IMR-90 (cell line): ENCODE measurements around the gene DNM3. TPM values are rescaled to one million over a fixed set of nuclear protein-coding genes. Genes with fewer than 3 reads are reported as not detected.

Source experiments
- ATAC-seq: fragments of 200-7000 bp; cut with Tn5 transposase; 2 replicates; pipeline ENCODE4 v1.9.1; 2020; ENCODE audit warnings: low read depth, mild to moderate bottlenecking, moderate library complexity
- BruUV-seq: library from RNA; stranded (reverse); fragments of 400-500 nt; replicated peaks from 2 replicates; lab custom pipeline; 2021; lab: Mats Ljungman, UMichigan
- CTCF ChIA-PET: fragments of 300-600 bp; formaldehyde crosslinking; extraction: SDS; loops from one replicate; lab custom pipeline; 2021; ENCODE audit warnings: antibody characterized with exemption; lab: Yijun Ruan, JAX
- POLR2A ChIA-PET: fragments of 300-600 bp; sonication (Branson Sonifier 250); formaldehyde crosslinking; loops from one replicate; lab custom pipeline; 2022; ENCODE audit warnings: antibody characterized with exemption; ENCODE audit not compliant: unreplicated experiment; lab: Charles Lee
- DNase-seq: peaks from one replicate; pipeline ENCODE4 v3.0.0; 2013
- H2AFZ ChIP-seq: replicated peaks from 2 replicates; pipeline ENCODE3; 2013; ENCODE audit warnings: low read length, mild to moderate bottlenecking; ENCODE audit not compliant: poor library complexity
- H2AK5ac ChIP-seq: 2 replicates; pipeline ENCODE4 v1.6.1; 2013; ENCODE audit warnings: low read depth, low read length, inconsistent platforms
- H2AK9ac ChIP-seq: replicated peaks from 2 replicates; pipeline ENCODE3; 2013; ENCODE audit warnings: mild to moderate bottlenecking, low read depth, low read length, moderate library complexity; ENCODE audit not compliant: poor library complexity
- H2BK120ac ChIP-seq: 2 replicates; pipeline ENCODE4 v1.6.1; 2013; ENCODE audit warnings: low read depth, low read length, inconsistent platforms
- H2BK15ac ChIP-seq: 3 replicates; pipeline ENCODE4 v1.6.1; 2013; ENCODE audit warnings: low read depth, low read length, inconsistent platforms
- H2BK20ac ChIP-seq: 2 replicates; pipeline ENCODE4 v1.6.1; 2013; ENCODE audit warnings: low read depth, mild to moderate bottlenecking, inconsistent platforms, low read length, moderate library complexity
- H2BK5ac ChIP-seq: 2 replicates; pipeline ENCODE4 v1.6.1; 2013; ENCODE audit warnings: mild to moderate bottlenecking, low read depth, low read length, inconsistent platforms; ENCODE audit not compliant: poor library complexity, severe bottlenecking
- H3K14ac ChIP-seq: replicated peaks from 2 replicates; pipeline ENCODE4 v1.6.1; 2013; ENCODE audit warnings: low read depth, low read length, inconsistent platforms
- H3K18ac ChIP-seq: 2 replicates; pipeline ENCODE4 v1.6.1; 2013; ENCODE audit warnings: low read depth, low read length, control low read depth
- H3K23ac ChIP-seq: 2 replicates; pipeline ENCODE4 v1.6.1; 2013; ENCODE audit warnings: low read depth, low read length, inconsistent platforms
- H3K27ac ChIP-seq: 2 replicates; pipeline ENCODE4 v1.5.1; 2013; ENCODE audit warnings: mild to moderate bottlenecking, control low read depth, low read length; ENCODE audit not compliant: insufficient read depth
- H3K27me3 ChIP-seq: 2 replicates; pipeline ENCODE4 v1.6.1; 2013; ENCODE audit warnings: low read length; ENCODE audit not compliant: control insufficient read depth, insufficient read depth
- H3K36me3 ChIP-seq: 2 replicates; pipeline ENCODE4 v1.6.1; 2013; ENCODE audit warnings: low read length, mixed read lengths; ENCODE audit not compliant: control insufficient read depth, insufficient read depth
- H3K4ac ChIP-seq: 2 replicates; pipeline ENCODE4 v1.6.1; 2013; ENCODE audit warnings: low read depth, low read length, inconsistent platforms
- H3K4me1 ChIP-seq: 2 replicates; pipeline ENCODE4 v1.6.1; 2013; ENCODE audit warnings: low read length, mixed read lengths; ENCODE audit not compliant: control insufficient read depth, insufficient read depth
- H3K4me2 ChIP-seq: 2 replicates; pipeline ENCODE4 v1.6.1; 2013; ENCODE audit warnings: low read depth, mild to moderate bottlenecking, control low read depth, low read length, moderate library complexity
- H3K4me3 ChIP-seq: 2 replicates; pipeline ENCODE4 v1.5.1; 2013; ENCODE audit warnings: low read depth, mild to moderate bottlenecking, control low read depth, low read length, moderate library complexity; ENCODE audit not compliant: insufficient read depth
- H3K56ac ChIP-seq: 2 replicates; pipeline ENCODE4 v1.6.1; 2013; ENCODE audit warnings: low read length, inconsistent platforms; ENCODE audit not compliant: insufficient read depth; ENCODE audit errors: extremely low read depth
- H3K79me1 ChIP-seq, 2 experiments: 2 replicates each; pipeline ENCODE4 v1.6.1; 2013; ENCODE audit warnings: low read length in 2 of 2, inconsistent platforms in 1 of 2, low read depth in 1 of 2
- H3K9ac ChIP-seq: 2 replicates; pipeline ENCODE4 v1.6.1; 2013; ENCODE audit warnings: low read depth, low read length, control low read depth
- H3K9me1 ChIP-seq: 2 replicates; pipeline ENCODE4 v1.6.1; 2013; ENCODE audit warnings: low read length, inconsistent platforms; ENCODE audit not compliant: insufficient read depth
- H3K9me3 ChIP-seq: 2 replicates; pipeline ENCODE4 v1.6.1; 2013; ENCODE audit warnings: low read length; ENCODE audit not compliant: control insufficient read depth, insufficient read depth
- H4K20me1 ChIP-seq: 2 replicates; pipeline ENCODE4 v1.6.1; 2013; ENCODE audit warnings: low read length, inconsistent platforms; ENCODE audit not compliant: insufficient read depth
- H4K5ac ChIP-seq: 2 replicates; pipeline ENCODE4 v1.6.1; 2013; ENCODE audit warnings: mild to moderate bottlenecking, low read depth, low read length, control low read depth
- H4K8ac ChIP-seq, 2 experiments: 2 replicates each; pipeline ENCODE4 v1.6.1; 2013; ENCODE audit warnings: low read depth in 2 of 2, low read length in 2 of 2, control low read depth in 1 of 2, inconsistent platforms in 1 of 2
- H4K91ac ChIP-seq: 2 replicates; pipeline ENCODE4 v1.6.1; 2013; ENCODE audit warnings: low read depth, low read length, inconsistent platforms; ENCODE audit not compliant: insufficient read depth
- BHLHE40 ChIP-seq: fragments of 150-350 bp; IDR thresholded peaks from 2 replicates; pipeline ENCODE4 v1.6.1; 2016; ENCODE audit warnings: mild to moderate bottlenecking, low read depth, low read length
- CEBPB ChIP-seq: IDR thresholded peaks from 2 replicates; pipeline ENCODE4 v1.6.1; 2012; ENCODE audit warnings: low read depth, low read length, improper control_type of control experiment
- CTCF ChIP-seq: conservative IDR thresholded peaks from 2 replicates; pipeline ENCODE4 v1.5.1; 2012; ENCODE audit warnings: mild to moderate bottlenecking, low read depth, low read length, improper control_type of control experiment
- ELK1 ChIP-seq: fragments of 150-350 bp; IDR thresholded peaks from 2 replicates; pipeline ENCODE4 v1.6.1; 2016; ENCODE audit warnings: low read depth, mild to moderate bottlenecking, low read length, moderate library complexity, borderline replicate concordance
- FOS ChIP-seq: fragments of 150-350 bp; IDR thresholded peaks from 2 replicates; pipeline ENCODE4 v1.6.1; 2016; ENCODE audit warnings: low read depth, low read length
- MAFK ChIP-seq: IDR thresholded peaks from 2 replicates; pipeline ENCODE4 v1.6.1; 2012; ENCODE audit warnings: low read depth, low read length, improper control_type of control experiment
- MAZ ChIP-seq: IDR thresholded peaks from 2 replicates; pipeline ENCODE4 v1.6.1; 2012; ENCODE audit warnings: low read depth, mild to moderate bottlenecking, low read length, improper control_type of control experiment, moderate library complexity, borderline replicate concordance
- MXI1 ChIP-seq: IDR thresholded peaks from 2 replicates; pipeline ENCODE4 v1.6.1; 2012; ENCODE audit warnings: low read depth, mild to moderate bottlenecking, low read length, moderate library complexity, borderline replicate concordance
- NFE2L2 ChIP-seq: fragments of 150-350 bp; IDR thresholded peaks from 2 replicates; pipeline ENCODE4 v1.6.1; 2016; ENCODE audit warnings: low read depth, mild to moderate bottlenecking, low read length
- POLR2A ChIP-seq: IDR thresholded peaks from 2 replicates; pipeline ENCODE4 v1.6.1; 2012; ENCODE audit warnings: mild to moderate bottlenecking, low read depth, low read length
- RAD21 ChIP-seq: IDR thresholded peaks from 2 replicates; pipeline ENCODE4 v1.6.1; 2012; ENCODE audit warnings: low read length, improper control_type of control experiment
- RCOR1 ChIP-seq: IDR thresholded peaks from 2 replicates; pipeline ENCODE4 v1.6.1; 2012; ENCODE audit warnings: mild to moderate bottlenecking, low read length, improper control_type of control experiment; ENCODE audit not compliant: insufficient replicate concordance
- RFX5 ChIP-seq: IDR thresholded peaks from 2 replicates; pipeline ENCODE4 v1.8.0; 2012; ENCODE audit warnings: low read depth, mild to moderate bottlenecking, low read length, moderate library complexity
- SMC3 ChIP-seq: fragments of 150-350 bp; IDR thresholded peaks from 2 replicates; pipeline ENCODE4 v1.6.1; 2016; ENCODE audit warnings: low read depth, mild to moderate bottlenecking, antibody characterized with exemption, low read length, moderate library complexity
- USF2 ChIP-seq: fragments of 150-350 bp; IDR thresholded peaks from 2 replicates; pipeline ENCODE4 v1.6.1; 2017; ENCODE audit warnings: mild to moderate bottlenecking, antibody characterized with exemption, low read length, low read depth
- WGBS, 2 experiments: methylation state at CpG; one replicate each; pipeline versions ENCODE4 v1.1.5 to v1.1.7; 2013; ENCODE audit warnings: missing lambda C conversion rate in 2 of 2; ENCODE audit not compliant: insufficient read length in 1 of 2; ENCODE audit errors: extremely low coverage in 2 of 2; 5-methylcytosine and 5-hydroxymethylcytosine counted together
- dilution Hi-C: fragments of 300-500 bp; cut with HindIII; formaldehyde crosslinking; loops from one replicate; pipeline ENCODE4 v1.14.3; 2018; ENCODE audit warnings: low sequenced_read_pairs; ENCODE audit not compliant: unreplicated experiment
- in situ Hi-C: fragments of 300-500 bp; cut with MboI; formaldehyde crosslinking; loops from 3 replicates; pipeline ENCODE4 v1.14.3; 2019; ENCODE audit warnings: low sequenced_read_pairs, inconsistent platforms, mixed read lengths
- intact Hi-C: fragments of 100-400 bp; cut with micrococcal nuclease; formaldehyde crosslinking; loops from 2 replicates; pipeline ENCODE4 v1.10.0; 2022
- polyA plus RNA-seq, 3 experiments: library from polyadenylated mRNA; depleted of rRNA; stranded (reverse); fragments of >200 nt; gene quantifications; 2 replicates each; pipeline ENCODE4 v1.2.3, GENCODE V29; 2012; ENCODE audit warnings: low replicate concordance in 1 of 3
- total RNA-seq: library from RNA; depleted of rRNA; stranded (reverse); fragments of >200 nt; gene quantifications from 2 replicates; pipeline ENCODE4 v1.2.3, GENCODE V29; 2012

DNM3 gene
- total and polyA plus RNA-seq, 2 of the 4 experiments (the other 2 are of a cell fraction), result 0.36 TPM

- dilution Hi-C loops (no loop called here), in situ Hi-C loops (no loop called here), intact Hi-C loops (no loop called here)
- BruUV-seq, result no TSS peak
- Histone ChIP-seq H2AFZ (no peak overlapping the region), H2BK120ac (no peak overlapping the region), H2AK5ac (no peak overlapping the region), H3K14ac (0 out of 2 replicates have a peak overlapping the region, but pooled peaks have one; percentile 56), H3K4me2 (no peak overlapping the region), H3K27me3 (no peaks in the 10 kb centered on the region), H3K9me1 (peaks cover 3% of the 10 kb centered on the region; the same call in 1 of the 2 replicates), H2AK9ac (no peak overlapping the region), H3K23ac (no peak overlapping the region), H3K9me3 (no peaks in the 10 kb centered on the region), H3K4me1 (peaks cover 4% of the 10 kb centered on the region), H4K20me1 (peaks cover 3% of the 10 kb centered on the region; the same call in 1 of the 2 replicates), H2BK5ac (no peak overlapping the region), H2BK15ac (no peak overlapping the region), H4K91ac (no peak overlapping the region), H2BK20ac (no peak overlapping the region), H3K36me3 (no peaks in the 10 kb centered on the region; the same call in 1 of the 2 replicates), H3K18ac (no peak overlapping the region), H3K9ac (no peak overlapping the region), H3K4me3 (no peak overlapping the region), H4K8ac (no peak overlapping the region), H3K79me1 (no peaks in the 10 kb centered on the region), H3K4ac (peak overlapping the region; percentile 18; the same call in 1 of the 2 replicates), H3K27ac (no peak overlapping the region), H4K5ac (no peak overlapping the region), H3K56ac (no peak overlapping the region)
- CTCF ChIA-PET, result no interaction called here
- WGBS, 2 experiments, result no CpG with 5 or more reads among the region's 1 CpG
- no peak for DNase-seq
- ATAC-seq, result no peak
- TF ChIP-seq USF2 (no peak), MAFK (no peak), FOS (no peak), MXI1 (no peak), SMC3 (no peak), POLR2A (no peak), CTCF (no peak), MAZ (no peak), RCOR1 (no peak), BHLHE40 (no peak), CEBPB (no peak), NFE2L2 (no peak), RFX5 (no peak), RAD21 (no peak), ELK1 (no peak)
- POLR2A ChIA-PET, result no interaction called here
Measured at GRCh38 chr1:172132836-172133235, 291.5 kb downstream of the DNM3 start.
